ENCODE results near the gene WNT4.

WNT4 gene

DNA sequence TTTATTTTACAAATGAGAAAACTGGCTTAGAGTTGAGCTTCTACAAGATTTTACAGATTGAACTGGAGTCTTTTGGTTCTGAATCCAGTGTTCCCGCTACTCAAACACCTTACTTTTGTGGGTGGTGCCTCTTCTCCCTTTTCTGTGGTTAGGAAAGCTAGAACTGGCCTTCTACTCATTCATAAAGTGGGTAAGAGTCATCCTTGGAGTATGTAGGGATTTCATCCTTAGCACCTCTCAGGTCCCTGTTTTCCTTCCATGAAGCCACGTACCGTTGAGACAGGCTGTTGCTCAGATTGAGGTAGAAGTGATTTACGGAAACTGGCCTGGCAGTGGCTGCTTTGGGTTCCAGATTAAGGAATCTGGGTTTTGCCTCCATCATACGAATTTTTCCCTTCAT is 35.8 kb downstream of the WNT4 start:
- no peak for DNase-seq

DNA sequence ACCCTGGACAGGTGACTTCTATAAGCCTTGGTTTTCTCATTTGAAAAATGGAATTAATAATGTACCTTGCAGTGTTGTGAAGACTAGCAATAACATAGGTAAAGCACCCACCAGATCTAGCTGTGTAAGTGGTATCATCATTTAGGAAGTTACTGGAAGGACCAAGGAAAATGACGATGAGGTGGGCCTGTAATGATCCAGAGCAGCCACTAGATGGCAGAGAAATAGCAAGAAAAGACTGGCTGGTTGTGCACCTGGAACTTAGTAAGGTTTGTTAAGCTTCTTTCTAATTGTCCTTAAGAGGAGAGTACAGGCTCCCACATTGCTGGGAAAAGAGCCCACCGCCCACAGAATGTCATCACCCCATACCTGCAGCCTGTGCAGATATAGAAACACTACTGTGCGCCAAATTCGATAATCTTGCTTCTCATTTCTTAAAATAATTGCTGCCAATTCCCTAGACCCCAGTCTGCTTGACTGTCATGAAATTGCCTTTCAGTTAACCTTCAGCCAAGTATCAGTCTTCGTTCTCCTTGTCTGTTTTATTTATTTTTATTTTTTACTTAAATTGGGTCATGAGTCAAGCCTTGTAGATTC is 37.2 kb downstream of the WNT4 start:
- DNase-seq, result no peak

DNA sequence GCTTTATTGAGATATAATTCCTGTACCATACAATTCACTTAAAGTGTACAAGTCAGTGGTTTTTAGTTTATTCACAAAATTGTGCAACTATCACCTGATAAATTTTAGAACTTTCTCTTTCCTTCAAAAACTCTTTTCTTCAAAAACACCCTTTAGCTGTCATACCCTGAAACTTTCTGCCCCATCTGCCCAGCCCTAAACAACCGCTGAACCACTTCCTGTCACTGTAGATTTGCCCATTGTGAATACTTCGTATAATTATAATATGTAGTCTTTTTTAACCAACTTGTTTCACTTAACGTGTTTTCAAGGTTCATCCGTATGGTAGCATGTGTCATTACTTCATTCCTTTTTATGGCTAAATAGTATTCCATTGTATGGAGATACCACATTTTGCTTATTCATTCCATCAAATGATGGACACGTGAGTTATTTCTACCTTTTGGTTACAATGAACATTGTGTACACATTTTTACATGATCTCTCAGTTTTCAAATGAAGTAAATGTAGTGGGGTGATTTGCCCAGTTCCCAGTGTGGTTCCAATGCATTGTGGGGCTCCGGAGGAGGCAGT is 37.9 kb downstream of the WNT4 start:
- no peak for DNase-seq

DNA sequence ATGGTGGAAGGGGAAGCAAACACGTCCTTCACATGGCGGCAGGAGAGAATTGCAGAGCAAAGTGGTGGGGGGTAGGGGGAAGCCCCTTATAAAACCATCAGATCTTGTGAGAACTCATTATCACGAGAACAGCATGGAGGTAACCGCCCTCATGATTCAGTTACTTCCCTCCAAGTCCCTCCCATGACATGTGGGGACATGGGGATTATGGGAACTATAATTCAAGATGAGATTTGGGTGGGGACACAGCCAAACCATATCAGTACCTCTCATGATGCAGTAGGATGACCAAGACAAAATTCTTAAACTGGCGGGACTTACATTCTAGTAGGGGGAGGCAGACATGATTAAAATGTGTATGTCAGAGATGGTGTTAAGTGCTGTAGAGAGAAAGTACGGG is 38.8 kb downstream of the WNT4 start:
- DNase-seq, result no peak

DNA sequence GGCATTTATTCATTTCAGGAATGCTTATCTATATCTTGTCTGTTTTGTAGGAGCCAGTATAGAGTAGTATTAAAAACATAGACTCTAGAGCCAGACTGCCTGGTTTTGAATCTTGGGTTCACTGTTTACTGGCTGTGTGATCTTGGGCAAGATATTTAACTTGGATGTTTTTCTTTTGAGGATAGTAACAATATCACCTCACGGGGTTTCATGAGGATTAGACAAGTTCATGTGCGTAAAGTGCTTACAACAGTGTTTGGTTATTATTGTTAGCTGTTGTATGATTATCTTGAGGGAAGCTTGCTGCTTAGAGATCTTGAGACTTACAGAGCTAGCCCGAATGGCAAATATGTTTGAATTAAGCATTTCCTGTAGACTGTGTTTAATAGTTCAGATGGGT is 40.2 kb downstream of the WNT4 start:
- no peak for DNase-seq

DNA sequence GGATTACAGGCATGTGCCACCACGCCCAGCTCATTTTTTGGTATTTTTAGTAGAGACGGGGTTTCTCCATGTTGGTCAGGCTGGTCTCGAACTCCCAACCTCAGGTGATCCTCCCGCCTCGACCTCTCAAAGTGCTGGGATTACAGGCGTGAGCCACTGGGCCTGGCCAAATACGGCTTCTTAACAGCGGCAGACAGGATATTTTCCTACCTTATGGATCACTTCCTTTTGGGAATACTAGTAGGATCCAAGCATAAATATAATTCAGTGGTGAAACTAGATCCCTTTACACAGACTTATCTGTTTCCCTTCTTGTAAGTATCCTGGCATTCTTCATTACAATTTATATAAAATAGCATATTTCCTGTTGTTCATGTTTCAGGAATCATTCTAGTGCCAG is 40.9 kb downstream of the WNT4 start:
- no peak for DNase-seq

DNA sequence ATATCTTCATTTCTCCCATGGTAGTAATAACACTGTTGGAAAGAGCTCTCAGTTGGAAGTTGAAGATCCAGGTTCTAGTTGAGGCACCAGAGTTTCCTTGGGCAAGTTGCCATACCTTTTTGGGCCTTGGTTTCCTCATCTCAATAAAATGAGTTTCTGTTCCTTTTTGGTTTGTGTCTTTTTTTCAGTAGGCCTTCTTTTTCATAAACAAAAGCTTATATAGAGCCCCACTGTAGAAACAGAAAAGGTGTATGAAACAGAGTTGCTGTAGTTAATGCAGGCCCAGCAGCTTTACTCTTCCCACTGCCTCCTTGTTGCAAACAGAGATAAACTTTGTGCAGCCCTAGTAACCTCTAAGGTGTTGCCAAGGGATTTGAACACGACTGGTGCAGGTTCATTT is 41.7 kb downstream of the WNT4 start:
- no peak for DNase-seq

DNA sequence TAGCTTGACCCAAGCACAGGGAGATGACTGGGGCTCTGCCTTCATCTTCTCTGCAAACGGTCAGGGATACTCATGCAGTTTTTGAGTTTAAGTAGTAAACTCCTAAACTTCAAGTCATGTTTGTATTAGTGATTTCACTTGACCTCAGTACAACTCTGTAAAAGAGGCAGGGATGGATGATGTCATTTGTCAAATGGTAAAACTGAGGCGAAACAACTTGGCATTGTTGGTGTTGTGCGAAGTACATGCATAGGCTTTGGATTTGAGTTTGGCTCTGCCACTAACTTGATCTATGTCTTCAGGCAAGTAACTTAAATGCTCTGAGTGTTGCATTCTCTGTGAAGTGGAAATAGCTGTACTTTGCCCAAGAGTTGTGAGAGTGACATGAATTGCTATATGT is 42.7 kb downstream of the WNT4 start:
- DNase-seq, result no peak

DNA sequence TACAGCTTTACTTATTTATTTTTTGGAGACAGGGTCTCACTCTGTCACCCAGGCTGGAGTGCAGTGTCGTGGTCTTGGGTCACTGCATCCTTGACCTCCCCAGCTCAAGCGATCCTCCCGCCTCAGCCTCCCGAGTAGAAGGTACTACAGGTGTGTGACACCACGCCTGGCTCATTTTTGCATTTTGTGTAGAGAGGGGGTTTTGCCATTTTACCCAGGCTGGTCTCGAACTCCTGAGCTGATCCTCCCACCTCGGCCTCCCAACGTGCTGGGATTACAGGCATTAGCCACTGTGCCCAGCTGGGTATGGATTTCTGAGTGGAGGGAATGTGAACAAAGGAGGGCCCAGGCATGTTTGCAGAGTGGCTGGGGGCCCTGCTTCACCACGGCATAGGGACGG is 44.1 kb downstream of the WNT4 start:
- DNase-seq, result no peak

DNA sequence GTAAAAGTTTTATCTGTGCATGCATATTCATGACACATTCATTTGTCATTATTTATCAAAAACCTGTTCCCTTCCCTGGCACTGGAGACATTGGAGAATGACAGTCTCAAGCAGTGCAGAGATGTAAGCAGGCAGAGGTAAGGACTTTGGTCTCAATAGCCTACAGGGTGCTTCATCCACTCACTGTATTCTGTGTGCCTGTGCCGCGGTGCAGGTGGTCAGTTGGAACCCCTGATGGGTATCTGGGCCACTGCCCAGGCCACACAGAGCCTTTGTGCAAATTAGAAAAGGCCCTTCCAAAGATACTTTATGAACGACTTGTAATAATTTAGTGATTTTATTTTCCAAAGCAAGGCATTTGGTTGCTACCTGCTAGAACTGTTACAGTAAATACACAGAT is 46.4 kb downstream of the WNT4 start:
- DNase-seq, result no peak

DNA sequence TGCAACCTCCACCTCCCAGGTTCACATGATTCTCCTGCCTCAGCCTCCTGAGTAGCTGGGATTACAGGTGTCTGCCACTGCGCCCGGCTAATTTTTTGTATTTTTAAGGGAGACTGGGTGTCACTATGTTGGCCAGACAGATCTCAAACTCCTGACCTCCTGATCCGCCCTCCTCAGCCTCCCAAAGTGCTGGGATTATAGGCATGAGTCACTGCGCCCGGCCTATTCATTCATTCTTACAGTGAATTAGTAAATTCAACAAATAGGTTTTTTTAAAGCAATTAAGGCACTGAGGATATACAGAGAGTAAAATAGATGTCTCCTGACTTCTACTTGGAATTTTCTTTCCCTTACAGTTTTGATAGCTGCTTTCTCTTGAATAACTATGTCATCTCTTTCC is 46.9 kb downstream of the WNT4 start:
- DNase-seq, result no peak

DNA sequence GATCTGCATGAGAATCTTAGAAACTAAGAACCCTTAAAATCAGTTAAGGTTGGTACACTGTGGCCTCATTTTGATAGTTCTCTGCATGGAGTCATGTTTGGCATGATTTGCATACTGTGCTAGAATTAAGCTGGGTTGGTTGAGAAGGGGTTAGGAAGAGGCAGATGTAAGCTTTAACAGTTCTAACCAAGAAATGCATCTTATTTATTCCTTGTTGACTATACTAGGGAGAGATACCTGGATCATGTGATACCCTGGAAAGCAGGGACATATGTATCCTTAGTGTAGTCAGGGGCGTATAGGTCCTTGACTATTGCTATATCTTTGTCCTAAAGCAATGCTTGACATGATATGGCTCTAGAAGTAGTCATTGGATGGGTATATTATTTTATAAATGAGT is 49.4 kb downstream of the WNT4 start:
- no peak for DNase-seq

DNA sequence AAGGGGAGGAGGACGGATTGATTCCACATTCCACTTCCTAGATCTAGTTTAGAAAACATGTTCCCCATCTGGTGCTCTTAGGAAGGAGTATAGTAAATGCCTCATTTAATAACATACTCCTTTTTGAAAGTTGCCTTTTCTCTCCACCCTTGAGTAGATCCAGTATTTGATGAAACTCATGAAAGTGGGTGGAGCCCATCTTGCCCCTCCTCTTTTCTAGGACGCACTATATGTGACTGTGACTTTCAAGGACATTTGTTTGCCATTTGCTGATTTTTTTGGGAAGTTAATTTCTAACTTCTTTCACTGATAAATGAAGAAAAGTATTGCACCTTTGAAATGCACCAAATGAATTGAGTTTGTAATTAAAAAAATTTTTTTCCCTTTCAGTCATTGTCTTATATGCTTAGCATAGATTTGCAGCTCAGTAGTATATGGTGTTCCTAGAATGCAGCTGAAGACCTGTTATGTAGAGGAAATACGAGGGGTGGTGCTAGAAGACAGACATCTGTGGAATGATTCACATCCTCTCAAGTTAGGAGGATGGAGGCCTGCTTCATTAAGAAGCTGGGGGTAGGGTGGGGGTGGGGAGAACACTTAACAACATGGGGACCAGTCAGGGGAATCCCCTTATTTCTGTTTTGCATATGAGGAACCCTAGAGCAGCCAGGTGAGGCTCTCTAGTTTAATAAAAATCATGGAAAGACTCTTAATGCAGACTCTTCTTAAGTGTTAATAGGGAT is 50.7 kb downstream of the WNT4 start:
- DNase-seq, result peak; percentile 51

DNA sequence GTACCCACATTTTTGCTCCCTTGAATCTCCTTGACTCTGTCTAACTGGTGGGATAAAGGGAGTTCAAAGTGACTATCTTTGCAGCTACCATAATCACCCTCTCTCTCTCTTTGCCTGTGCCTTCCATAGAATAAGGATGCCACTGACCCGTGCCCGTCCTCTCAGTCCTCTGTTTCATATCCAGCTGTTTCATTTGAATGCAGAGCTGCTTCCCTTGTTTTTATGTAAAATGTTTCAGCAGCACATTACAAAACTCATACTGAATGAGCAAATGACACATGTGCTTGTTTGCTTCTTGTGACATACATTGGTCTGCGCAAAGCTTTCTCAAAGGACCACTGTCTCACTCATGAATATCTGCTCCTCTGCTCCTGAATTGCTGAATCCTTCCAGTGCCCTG is 52.0 kb downstream of the WNT4 start:
- no peak for DNase-seq

DNA sequence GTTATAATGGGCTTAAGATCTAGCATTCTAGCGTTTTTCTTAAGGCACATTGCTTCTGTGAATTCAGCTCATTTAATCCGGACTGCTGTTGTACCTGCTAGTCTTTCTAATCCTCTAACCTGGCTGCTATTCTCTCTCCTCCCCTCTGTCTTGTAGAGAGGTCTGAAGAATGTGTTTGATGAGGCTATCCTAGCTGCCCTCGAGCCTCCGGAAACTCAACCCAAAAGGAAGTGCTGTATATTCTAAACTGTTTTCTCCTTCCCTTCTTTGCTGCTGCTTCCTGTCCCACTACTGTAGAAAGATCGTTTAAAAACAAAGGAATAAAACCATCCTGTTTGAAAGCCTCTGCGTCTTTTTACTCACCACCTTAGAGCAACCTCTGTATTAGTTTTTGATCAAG is 53.1 kb downstream of the WNT4 start:
- no peak for DNase-seq

DNA sequence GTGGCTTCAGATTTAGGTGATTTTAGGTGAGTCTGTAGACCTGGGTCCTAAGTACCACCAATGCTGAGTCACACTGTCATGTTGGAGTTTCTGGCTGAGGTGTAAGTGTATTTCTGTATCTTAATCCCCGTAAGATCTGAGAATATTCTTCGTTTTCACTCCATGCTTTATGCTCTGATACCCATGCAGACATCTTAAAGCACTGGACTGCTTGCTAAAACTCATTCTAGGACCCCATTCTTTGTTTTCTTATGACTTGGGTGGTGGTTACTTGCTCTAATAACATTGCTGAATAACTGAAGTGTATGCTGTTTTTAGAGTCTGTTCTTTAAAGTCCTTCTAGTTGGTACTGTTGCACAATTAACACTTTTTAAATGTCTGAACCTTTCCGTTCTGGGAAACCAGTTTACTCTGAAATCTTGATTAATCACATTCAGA is 53.7 kb downstream of the WNT4 start:
- no peak for DNase-seq

DNA sequence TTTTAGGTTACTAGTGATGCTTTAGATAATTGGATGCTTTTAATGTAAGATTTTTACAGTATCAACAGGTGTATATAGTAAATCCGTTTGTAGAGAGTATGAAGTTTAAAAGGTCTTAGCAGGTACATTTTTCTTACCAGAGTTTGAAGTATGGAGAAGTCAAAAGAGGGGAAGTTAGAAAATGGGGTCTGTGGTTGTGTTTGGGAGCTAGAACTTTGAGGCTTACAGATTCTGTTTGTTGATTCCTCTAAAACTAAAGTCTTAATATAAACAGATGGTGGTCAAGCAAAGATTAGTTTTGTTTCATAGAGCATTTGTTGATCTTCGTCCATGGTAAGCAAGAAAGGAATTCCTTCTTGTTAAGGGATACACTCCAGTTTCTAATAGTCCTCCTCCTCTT is 54.6 kb downstream of the WNT4 start:
- DNase-seq, result no peak

DNA sequence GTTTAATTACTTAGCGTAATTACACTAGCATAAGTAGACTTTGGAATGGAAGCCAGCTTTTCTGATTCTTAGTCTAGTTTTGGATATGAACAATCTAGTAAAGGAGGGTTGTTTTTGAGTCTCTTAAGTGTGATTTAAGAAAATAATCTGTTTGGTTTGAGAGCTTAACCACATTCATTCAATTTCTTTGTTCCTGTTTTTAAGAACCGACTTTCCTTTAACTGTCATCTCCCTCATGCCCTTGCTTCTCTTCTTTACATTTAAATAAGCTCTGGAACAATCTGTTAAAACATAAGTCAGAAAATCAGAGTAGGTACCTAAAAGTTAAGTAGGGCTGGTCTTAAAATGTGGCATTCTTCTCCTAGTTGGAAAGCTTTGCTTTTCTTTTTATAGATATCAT is 62.7 kb downstream of the WNT4 start:
- DNase-seq, result no peak

DNA sequence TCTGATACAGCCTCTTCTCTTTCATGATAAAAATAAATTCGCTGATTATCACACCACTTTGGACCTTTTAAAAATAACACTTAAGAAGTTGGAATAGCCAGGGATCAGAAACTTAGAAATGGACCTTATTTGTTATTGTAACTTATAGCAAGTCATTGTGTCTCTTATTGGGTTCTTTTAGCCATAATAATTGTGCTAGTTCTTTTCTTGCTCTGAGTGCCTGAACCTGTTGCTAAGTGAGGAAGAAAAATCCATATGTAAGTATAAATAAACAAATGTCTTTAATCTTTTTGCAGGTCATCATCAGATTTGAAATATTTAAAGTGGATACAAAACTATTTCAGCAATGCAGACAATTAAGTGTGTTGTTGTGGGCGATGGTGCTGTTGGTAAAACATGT is 64.8 kb downstream of the WNT4 start:
- no peak for DNase-seq

DNA sequence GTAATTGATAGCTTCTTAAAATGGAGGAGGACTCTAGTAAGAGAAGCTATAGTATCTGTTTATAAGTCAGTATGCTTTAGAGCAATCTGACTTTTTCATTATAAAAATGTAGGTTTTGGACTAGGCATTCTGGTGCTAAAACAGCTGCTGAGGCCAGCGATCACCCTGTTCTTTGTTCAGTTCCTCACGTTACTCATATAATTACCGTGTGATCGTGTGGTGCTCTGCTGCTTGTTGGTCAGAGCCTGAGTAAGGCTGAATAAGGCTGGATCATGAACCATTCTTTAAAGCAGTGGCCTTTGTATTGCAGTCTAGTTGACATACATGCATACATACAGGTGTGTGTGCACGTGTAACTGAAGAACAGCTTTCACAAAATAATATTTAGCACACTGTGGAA is 65.2 kb downstream of the WNT4 start:
- DNase-seq, result no peak

DNA sequence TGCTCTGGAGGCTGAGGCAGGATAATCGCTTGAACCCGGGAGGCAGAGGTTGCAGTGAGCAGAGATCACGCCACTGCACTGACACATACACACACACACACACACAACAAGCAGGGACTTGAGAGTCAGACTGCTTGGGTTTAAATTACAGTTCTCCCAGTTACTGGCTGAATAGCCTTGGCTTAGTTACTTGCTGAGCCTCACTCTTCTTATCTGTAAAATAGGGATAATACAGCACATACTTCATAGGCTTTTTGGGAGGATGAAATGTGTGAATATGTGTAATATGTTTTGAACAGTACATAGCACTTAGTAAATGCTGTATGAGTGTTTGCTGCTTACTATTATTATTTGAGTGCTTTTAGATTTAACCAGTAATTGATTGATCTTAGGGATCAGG is 66.6 kb downstream of the WNT4 start:
- DNase-seq, result no peak

DNA sequence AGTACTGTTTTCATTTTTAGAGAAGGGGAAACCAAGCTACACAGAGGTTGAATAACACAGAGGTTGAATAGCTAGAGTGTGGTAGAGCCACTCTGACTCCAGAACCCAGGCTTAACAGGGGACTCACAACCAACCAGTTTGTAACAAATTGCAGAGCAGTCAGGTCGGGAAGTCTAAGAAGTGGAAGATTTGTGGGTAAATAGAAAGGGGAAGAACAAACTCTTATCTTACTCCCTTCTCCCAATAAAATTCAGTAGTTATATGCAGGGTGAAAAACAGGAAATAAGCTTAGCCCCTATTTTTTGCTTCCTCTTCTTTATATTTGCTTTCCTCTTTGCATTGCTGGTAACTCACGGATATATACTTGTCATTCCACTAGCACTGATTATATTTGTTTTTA is 67.2 kb downstream of the WNT4 start:
- DNase-seq, result no peak

DNA sequence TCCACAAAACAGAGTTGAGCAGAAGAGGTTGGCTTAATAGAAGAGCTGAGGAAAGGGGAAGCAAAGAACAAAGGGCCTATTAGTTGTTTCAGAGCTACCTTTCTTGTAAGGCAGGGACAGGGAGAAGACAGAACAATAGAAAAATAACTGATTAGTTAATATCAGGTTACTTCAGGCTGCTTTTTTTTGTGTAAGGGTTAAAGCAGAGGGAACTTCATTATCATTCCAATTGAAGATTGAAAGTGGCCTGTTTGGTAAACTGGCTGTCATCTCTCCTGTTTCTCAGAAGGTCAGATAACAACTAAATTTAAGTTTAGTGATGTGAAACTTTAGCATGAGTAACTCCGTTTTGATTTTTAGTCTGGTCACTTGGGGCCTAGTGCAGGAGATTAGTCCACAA is 68.1 kb downstream of the WNT4 start:
- DNase-seq, result no peak

DNA sequence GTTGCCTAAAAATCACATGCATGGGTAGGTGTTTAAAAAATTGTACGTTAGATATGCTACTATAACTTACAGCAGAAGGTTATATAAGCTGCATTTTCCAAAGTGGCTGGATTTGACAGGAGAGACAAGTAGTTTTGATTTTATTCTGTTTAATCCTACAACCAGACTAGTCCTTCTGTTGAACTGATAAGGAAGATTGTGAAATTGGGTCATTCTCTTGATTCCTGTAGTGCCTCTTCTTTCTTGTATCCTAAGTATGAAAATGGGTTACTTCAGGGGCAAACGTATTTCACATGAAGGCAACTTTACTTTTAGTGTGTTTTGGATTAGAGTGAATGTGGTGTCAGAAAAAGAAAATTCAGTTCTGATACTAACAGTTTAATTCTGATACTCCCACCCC is 71.4 kb downstream of the WNT4 start:
- no peak for DNase-seq

Data from stimulated activated naive CD4-positive, alpha-beta T cell treated with Interleukin-2 at 50 U/mL for 16 hours (primary cell).